Breast epithelium (tissue), 4 donors: ENCODE measurements around the gene CAMSAP1. TPM values are rescaled to one million over a fixed set of nuclear protein-coding genes. Genes with fewer than 3 reads are reported as not detected.

Experiments used
- DNase-seq, 2 donors: peaks; one replicate each; pipeline ENCODE4 v3.0.0-alpha.2; 2019; ENCODE audit warnings: low spot score in 2 of 2
- H3K27ac ChIP-seq, 2 donors: fragments of 200-600 bp; sonication (generic) in 1 of 2; one replicate each; pipeline ENCODE4 v1.5.1; 2016 to 2019; ENCODE audit warnings: mild to moderate bottlenecking in 1 of 2
- H3K27me3 ChIP-seq, 2 donors: fragments of 200-600 bp; sonication (generic) in 1 of 2; one replicate each; pipeline versions ENCODE4 v1.5.1 to v1.6.0; 2017 to 2019; ENCODE audit warnings: control low read depth in 1 of 2, mild to moderate bottlenecking in 1 of 2
- H3K36me3 ChIP-seq: fragments of 200-600 bp; one replicate; pipeline ENCODE4 v1.5.1; 2019
- H3K4me1 ChIP-seq, 2 donors: fragments of 200-600 bp; sonication (generic); one replicate each; pipeline ENCODE4 v1.5.1; 2016 to 2019; ENCODE audit warnings: control low read depth in 1 of 2
- H3K4me3 ChIP-seq, 3 donors: fragments of 200-600 bp; sonication (generic); 1 replicate in 2 of 3; 2 replicates in 1 of 3; pipeline ENCODE4 v1.5.1; 2016 to 2019; ENCODE audit warnings: mild to moderate bottlenecking in 3 of 3, moderate library complexity in 2 of 3
- H3K9me3 ChIP-seq, 2 donors: fragments of 200-600 bp; sonication (generic) in 1 of 2; one replicate each; pipeline ENCODE4 v1.5.1; 2016 to 2019; ENCODE audit warnings: control low read depth in 1 of 2
- POLR2A ChIP-seq: fragments of 450-650 bp; IDR thresholded peaks from one replicate; pipeline ENCODE4 v1.6.1; 2016; ENCODE audit warnings: antibody characterized with exemption, mild to moderate bottlenecking, moderate library complexity
- POLR2AphosphoS5 ChIP-seq, 3 donors: sonication (generic); formaldehyde crosslinking; IDR thresholded peaks; one replicate each; pipeline ENCODE4 v1.6.1; 2017; ENCODE audit warnings: antibody characterized with exemption in 3 of 3
- intact Hi-C: fragments of 100-400 bp; cut with DNase I; formaldehyde crosslinking; loops from one replicate; pipeline ENCODE4 v1.15.1; 2023; ENCODE audit warnings: low total_unique reads
- total RNA-seq, 3 donors: library from RNA; depleted of rRNA; stranded (reverse); fragments of >200 nt; gene quantifications; one replicate each; pipeline ENCODE4 v1.1.0, GENCODE V29; 2016
- TF ChIP-seq, protein P1 (sequence below), 3 donors: fragments of 450-650 bp; IDR thresholded peaks; one replicate each; pipeline ENCODE4 v1.5.1; 2016 to 2017; ENCODE audit warnings: antibody characterized with exemption in 3 of 3, mild to moderate bottlenecking in 3 of 3, moderate library complexity in 3 of 3

CAMSAP1 gene
- total RNA-seq, 3 donors from 2014 or later: 25.0 to 29.8 (median 29.0) TPM

DNA sequence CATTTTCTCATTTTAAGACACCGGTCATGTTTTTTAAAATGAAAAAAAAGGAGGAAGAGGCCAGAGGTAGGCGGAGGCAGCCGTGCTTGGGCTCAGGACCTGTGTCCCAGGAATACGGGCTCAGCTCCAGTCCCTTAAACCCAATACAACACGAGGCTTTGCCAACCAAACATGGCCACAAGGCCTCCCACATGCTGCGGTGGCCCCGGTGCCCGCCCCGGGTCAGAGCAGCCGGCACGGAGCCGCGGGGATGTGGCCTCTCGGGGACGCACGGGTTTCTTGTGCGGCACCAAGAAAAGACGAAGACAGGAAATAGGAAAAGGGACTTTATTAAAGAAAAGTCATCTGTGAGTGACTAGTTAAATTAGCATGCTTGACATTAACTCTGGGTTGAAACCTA lies 25.3 kb upstream of the CAMSAP1 start:
- Histone ChIP-seq H3K9me3 (no peaks in the 10 kb centered on the region), H3K4me3 (no peak overlapping the region), H3K4me1 (no peaks in the 10 kb centered on the region), H3K27me3 (no peaks in the 10 kb centered on the region), H3K36me3 (peaks cover 9% of the 10 kb centered on the region), H3K27ac (no peak overlapping the region)
- intact Hi-C loops: loop anchor here (10.0 kb wide), 1 partner anchor 158 kb away; no protein-coding TSS in a partner anchor
- DNase-seq: no peak
- TF ChIP-seq POLR2A: no peak
- no peak for TF ChIP-seq POLR2AphosphoS5 (IDR thresholded peaks at IDR 0.05)

DNA sequence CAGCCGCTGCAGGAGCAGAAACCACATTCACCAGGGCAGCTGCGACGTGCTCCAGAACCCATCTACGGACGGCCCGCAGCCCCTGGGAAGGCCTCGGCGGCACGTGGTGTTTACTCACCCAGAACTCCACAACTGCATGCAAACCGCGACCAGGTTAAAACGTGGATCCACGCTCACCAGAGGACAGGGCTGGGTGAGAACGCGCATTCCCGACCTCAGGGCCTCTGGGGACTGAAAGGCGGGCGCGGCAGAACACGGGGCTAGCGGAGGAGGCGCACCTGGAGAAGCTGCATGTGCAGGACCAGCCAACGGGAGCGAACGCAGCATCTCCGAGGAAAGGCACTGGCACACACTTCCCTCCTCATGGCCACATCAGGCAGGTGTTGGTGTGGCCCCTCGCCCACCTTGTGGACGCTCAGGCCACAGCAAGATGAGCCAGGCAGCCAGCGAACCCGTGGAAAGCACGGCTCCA lies 24.0 kb upstream of the CAMSAP1 start:
- Histone ChIP-seq H3K4me1 (no peaks in the 10 kb centered on the region), H3K27ac (no peak overlapping the region), H3K9me3 (no peaks in the 10 kb centered on the region), H3K4me3 (no peak overlapping the region), H3K27me3 (no peaks in the 10 kb centered on the region), H3K36me3 (peaks cover 4% of the 10 kb centered on the region)
- DNase-seq: no peak
- intact Hi-C loops: loop anchor here (10.0 kb wide), 1 partner anchor 157 kb away; no protein-coding TSS in a partner anchor
- no peak for TF ChIP-seq POLR2A
- TF ChIP-seq, protein P1, sequence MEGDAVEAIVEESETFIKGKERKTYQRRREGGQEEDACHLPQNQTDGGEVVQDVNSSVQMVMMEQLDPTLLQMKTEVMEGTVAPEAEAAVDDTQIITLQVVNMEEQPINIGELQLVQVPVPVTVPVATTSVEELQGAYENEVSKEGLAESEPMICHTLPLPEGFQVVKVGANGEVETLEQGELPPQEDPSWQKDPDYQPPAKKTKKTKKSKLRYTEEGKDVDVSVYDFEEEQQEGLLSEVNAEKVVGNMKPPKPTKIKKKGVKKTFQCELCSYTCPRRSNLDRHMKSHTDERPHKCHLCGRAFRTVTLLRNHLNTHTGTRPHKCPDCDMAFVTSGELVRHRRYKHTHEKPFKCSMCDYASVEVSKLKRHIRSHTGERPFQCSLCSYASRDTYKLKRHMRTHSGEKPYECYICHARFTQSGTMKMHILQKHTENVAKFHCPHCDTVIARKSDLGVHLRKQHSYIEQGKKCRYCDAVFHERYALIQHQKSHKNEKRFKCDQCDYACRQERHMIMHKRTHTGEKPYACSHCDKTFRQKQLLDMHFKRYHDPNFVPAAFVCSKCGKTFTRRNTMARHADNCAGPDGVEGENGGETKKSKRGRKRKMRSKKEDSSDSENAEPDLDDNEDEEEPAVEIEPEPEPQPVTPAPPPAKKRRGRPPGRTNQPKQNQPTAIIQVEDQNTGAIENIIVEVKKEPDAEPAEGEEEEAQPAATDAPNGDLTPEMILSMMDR (IDR thresholded peaks at IDR 0.05): no peak
- TF ChIP-seq POLR2AphosphoS5 (IDR thresholded peaks at IDR 0.05): no peak

DNA sequence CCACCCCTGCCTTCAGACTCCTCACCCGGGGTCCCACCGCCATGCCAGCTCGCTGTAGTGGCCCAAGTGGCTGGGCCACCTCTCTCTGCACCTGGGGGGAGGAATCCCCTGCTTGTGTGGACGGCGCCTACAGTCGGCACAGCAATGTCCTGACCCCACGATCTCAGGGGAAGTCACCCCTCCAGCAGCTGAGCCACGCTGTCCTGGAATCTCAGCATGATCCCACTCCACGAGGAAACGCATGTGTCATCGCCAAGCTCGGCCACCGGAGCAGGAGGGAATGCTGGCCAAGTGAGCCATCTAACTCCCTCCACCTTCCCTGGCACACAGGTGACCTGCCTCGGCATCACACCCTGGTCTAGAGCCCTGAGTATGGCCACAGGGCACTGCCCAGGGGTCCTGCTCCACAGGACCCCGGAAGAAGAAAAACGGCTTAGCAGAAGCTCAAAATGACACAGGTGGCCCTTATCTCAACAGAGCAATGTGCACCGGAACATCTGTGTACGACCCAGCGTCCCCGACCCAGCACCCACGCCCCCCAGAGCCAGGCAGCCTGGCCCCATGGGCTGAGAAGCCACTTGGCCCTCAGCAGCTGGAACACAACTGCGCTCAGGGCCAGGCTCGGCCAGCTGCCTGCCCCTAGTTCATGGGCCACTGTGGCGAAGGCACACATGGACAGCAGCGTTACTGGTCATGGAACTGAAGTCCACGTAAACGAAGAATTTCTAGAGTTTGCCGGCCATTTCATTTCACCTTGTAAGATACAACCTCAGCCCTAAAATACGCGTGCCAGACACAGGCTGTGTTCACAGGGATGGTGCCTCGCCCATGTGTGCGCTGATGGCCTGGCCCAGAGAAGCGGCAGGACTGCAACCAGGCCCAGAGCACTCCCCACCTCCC lies 23.4 kb upstream of the CAMSAP1 start:
- DNase-seq: no peak
- no peaks in the 10 kb centered on the region for H3K9me3 ChIP-seq
- TF ChIP-seq, protein P1 (IDR thresholded peaks at IDR 0.05): no peak
- TF ChIP-seq POLR2AphosphoS5 (IDR thresholded peaks at IDR 0.05): no peak
- TF ChIP-seq POLR2A: no peak
- no peak overlapping the region for H3K27ac ChIP-seq
- no peaks in the 10 kb centered on the region for H3K27me3 ChIP-seq
- intact Hi-C loops: loop anchor here (10.0 kb wide), 1 partner anchor 156 kb away; no protein-coding TSS in a partner anchor
- H3K4me3 ChIP-seq: no peak overlapping the region
- no peaks in the 10 kb centered on the region for H3K4me1 ChIP-seq
- peaks cover 4% of the 10 kb centered on the region for H3K36me3 ChIP-seq

DNA sequence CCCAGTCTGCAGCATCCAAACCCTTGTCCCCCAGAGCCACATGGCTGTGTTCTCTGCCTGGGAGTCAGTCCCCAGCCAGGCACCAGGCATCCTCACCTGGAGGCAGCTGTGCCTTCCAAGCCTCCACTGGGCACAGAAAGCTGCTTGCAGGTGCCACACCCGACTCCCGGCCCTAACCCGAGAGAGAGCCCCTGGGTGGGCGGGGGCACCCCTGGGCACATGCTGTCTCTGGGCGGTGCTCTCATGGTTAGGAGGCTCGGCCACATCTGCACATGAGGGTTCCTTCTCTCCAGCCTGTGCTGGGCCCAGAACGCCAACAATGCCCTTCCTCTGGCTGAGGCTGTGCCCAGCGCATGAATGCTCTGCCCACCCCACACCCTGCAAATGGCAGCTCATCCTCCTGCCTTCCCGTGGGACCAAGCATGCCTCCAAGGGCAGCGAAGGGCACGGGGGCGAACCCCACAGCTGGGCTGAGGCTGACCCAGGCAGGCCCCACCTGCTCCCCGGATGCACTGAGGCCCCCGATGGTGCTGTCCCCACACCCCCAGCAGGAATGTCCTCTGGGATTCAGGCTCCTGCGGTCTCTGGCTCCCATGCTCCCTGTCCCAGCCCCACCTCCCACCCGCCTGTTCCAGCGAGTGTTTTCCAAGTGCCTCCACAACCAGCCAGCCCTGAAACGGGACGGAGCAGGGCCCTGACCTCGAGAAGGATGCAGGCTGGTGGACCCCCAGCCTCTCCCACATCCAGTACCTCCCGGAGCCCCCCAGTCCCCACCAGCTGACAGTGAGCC lies 22.5 kb upstream of the CAMSAP1 start:
- Histone ChIP-seq H3K4me3 (no peak overlapping the region), H3K9me3 (no peaks in the 10 kb centered on the region), H3K4me1 (no peaks in the 10 kb centered on the region), H3K27ac (no peak overlapping the region), H3K27me3 (no peaks in the 10 kb centered on the region), H3K36me3 (peaks cover 4% of the 10 kb centered on the region)
- intact Hi-C loops: loop anchor here (10.0 kb wide), 1 partner anchor 155 kb away; no protein-coding TSS in a partner anchor
- DNase-seq: no peak
- TF ChIP-seq POLR2AphosphoS5 (IDR thresholded peaks at IDR 0.05) (no peak), POLR2A (no peak)
- TF ChIP-seq, protein P1 (IDR thresholded peaks at IDR 0.05): no peak

DNA sequence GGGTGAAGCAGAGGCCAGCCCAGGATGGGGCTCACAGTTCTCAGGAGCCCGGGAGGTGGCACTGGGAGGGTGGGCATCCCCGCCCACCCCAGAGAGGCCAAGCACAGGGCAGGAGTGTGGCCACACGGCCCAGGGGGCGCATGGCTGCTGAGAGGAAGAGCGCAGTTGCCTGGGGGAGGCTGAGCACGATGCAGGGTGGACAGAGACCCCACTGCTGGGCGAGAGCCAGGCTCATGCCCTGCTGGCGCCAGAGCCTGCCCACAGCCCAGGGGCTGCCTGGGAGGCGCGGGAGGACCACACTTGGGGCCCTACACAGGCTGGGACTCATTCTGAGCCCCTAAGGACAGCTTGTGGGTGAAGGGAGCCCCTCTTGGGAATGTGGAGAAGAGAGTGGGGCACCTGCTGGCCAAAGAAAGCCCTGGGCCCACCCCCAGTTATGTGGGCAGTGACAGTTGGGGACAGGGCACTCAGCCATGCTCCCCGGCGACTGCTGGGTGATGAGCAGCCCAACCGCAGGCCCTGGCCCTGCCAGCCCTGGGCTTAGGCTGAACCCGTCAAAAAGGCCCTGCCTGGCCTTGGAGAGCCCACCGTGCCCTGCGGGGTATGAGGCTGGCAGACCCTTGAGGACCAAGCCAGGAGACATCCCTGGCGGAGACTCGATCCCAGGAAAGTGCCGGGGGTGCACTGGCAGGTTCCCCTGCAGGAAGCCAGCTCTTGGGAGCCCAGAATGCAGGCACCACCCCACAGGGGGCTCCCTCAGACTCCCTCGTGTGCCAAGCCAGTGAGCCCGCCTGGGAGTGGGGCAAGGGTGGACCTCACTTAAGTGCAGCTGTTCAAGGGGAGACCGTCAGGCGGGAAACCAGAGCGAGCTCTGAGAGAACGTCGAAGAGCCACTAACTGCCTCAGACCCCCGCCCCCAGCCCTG lies 21.6 kb upstream of the CAMSAP1 start:
- intact Hi-C loops: no loop called here
- Histone ChIP-seq H3K4me3 (no peak overlapping the region), H3K36me3 (peaks cover 4% of the 10 kb centered on the region), H3K4me1 (no peaks in the 10 kb centered on the region), H3K27me3 (no peaks in the 10 kb centered on the region), H3K9me3 (no peaks in the 10 kb centered on the region), H3K27ac (no peak overlapping the region)
- no peak for DNase-seq
- TF ChIP-seq POLR2AphosphoS5 (IDR thresholded peaks at IDR 0.05) (no peak), POLR2A (no peak)
- TF ChIP-seq, protein P1 (IDR thresholded peaks at IDR 0.05): no peak
